A673 (cell line): Measurements from ENCODE around the gene GOSR1. TPM values are rescaled to one million over a fixed set of nuclear protein-coding genes. Genes with fewer than 3 reads are reported as not detected.
"Not testable (repeated sequence)": the region's sequence is repeated elsewhere in the genome, so short reads cannot be mapped to it uniquely, and the experiment has no call there.

Experiments used
- BruUV-seq: library from RNA; stranded (reverse); fragments of 400-500 nt; replicated peaks from 2 replicates; lab custom pipeline; 2021; lab: Mats Ljungman, UMichigan
- CTCF ChIA-PET: fragments of 300-600 bp; sonication (Branson Sonifier 250); formaldehyde crosslinking; loops from one replicate; lab custom pipeline; 2022; ENCODE audit warnings: antibody characterized with exemption; lab: Charles Lee
- POLR2A ChIA-PET: fragments of 300-600 bp; sonication (Branson Sonifier 250); formaldehyde crosslinking; loops from one replicate; lab custom pipeline; 2022; ENCODE audit warnings: antibody characterized with exemption; ENCODE audit not compliant: low non-redundant PET; lab: Charles Lee
- DNase-seq: peaks from one replicate; pipeline ENCODE4 v3.0.0-alpha.2; 2015; ENCODE audit warnings: low spot score
- H3K27ac ChIP-seq: fragments of 200-600 bp; sonication (generic); 2 replicates; pipeline ENCODE4 v1.5.1; 2016; ENCODE audit warnings: mixed run types, low read depth, mild to moderate bottlenecking, mixed read lengths, antibody characterized with exemption, low read length; ENCODE audit not compliant: poor library complexity, severe bottlenecking
- H3K27me3 ChIP-seq: fragments of 200-600 bp; sonication (generic); replicated peaks from 2 replicates; pipeline ENCODE4 v1.6.1; 2017; ENCODE audit warnings: mixed run types, low read depth, mild to moderate bottlenecking, mixed read lengths, antibody characterized with exemption, low read length; ENCODE audit not compliant: insufficient read depth, poor library complexity
- H3K36me3 ChIP-seq: fragments of 200-600 bp; sonication (generic); 2 replicates; pipeline ENCODE4 v1.6.1; 2016; ENCODE audit warnings: mixed run types, mild to moderate bottlenecking, mixed read lengths, antibody characterized with exemption, low read length; ENCODE audit not compliant: insufficient read depth, poor library complexity, severe bottlenecking
- H3K4me1 ChIP-seq: fragments of 200-600 bp; sonication (generic); 2 replicates; pipeline ENCODE4 v1.6.1; 2017; ENCODE audit warnings: mixed run types, mild to moderate bottlenecking, mixed read lengths, antibody characterized with exemption, low read length; ENCODE audit not compliant: insufficient read depth, poor library complexity, severe bottlenecking
- H3K4me3 ChIP-seq: fragments of 200-600 bp; sonication (generic); 2 replicates; pipeline ENCODE4 v1.5.1; 2016; ENCODE audit warnings: low read depth, mixed run types, mild to moderate bottlenecking, mixed read lengths, low read length; ENCODE audit not compliant: poor library complexity, severe bottlenecking
- H3K9me3 ChIP-seq: fragments of 200-600 bp; sonication (generic); 2 replicates; pipeline ENCODE4 v1.6.1; 2016; ENCODE audit warnings: mixed run types, low read depth, mild to moderate bottlenecking, mixed read lengths, antibody characterized with exemption, low read length; ENCODE audit not compliant: poor library complexity, severe bottlenecking
- CTCF ChIP-seq: fragments of 300-800, 200-600 bp; sonication (generic); conservative IDR thresholded peaks from 2 replicates; pipeline ENCODE4 v1.5.1; 2017; ENCODE audit warnings: low read depth, mild to moderate bottlenecking, antibody characterized with exemption, low read length, moderate library complexity, mixed read lengths
- EZH2 ChIP-seq: fragments of 200-600 bp; sonication (generic); IDR thresholded peaks from 2 replicates; pipeline ENCODE4 v1.6.1; 2017; ENCODE audit warnings: borderline replicate concordance, low read depth, mild to moderate bottlenecking, mixed read lengths, antibody characterized with exemption, low read length; ENCODE audit not compliant: poor library complexity, severe bottlenecking
- intact Hi-C: fragments of 100-400 bp; cut with micrococcal nuclease; formaldehyde crosslinking; loops from one replicate; pipeline ENCODE4 v1.10.0; 2022; ENCODE audit not compliant: unreplicated experiment
- total RNA-seq: library from RNA; stranded (reverse); gene quantifications from 2 replicates; pipeline ENCODE4 v1.2.3, GENCODE V29; 2021

The GOSR1 gene
- total RNA-seq, 1 experiment from 2014 or later = 69.1 TPM

- CTCF ChIA-PET = no interaction called here
- H3K27ac ChIP-seq = no peak overlapping the region
- BruUV-seq = no TSS peak
- no peak overlapping the region for H3K4me3 ChIP-seq
- H3K36me3 ChIP-seq = peaks cover 23% of the 10 kb centered on the region
- intact Hi-C loops = no loop called here
- DNase-seq = no peak
- TF ChIP-seq EZH2 = no peak
- no peak for TF ChIP-seq CTCF
- no peaks in the 10 kb centered on the region for H3K27me3 ChIP-seq
- H3K4me1 ChIP-seq = peaks cover 7% of the 10 kb centered on the region
- POLR2A ChIA-PET = no interaction called here
- H3K9me3 ChIP-seq = no peaks in the 10 kb centered on the region
Measured at GRCh38 chr17:30521766-30522165, 44.6 kb downstream of the GOSR1 start.

- H3K27me3 ChIP-seq, CTCF ChIA-PET, intact Hi-C loops, BruUV-seq, H3K9me3 ChIP-seq, H3K4me3 ChIP-seq, H3K27ac ChIP-seq, POLR2A ChIA-PET, H3K4me1 ChIP-seq, DNase-seq: not testable (repeated sequence)
- H3K36me3 ChIP-seq = peaks cover 18% of the 10 kb centered on the region
Measured at GRCh38 chr17:30523236-30523635, 46.0 kb downstream of the GOSR1 start.

GRCh38 chr17:30524847-30525246 lies 47.6 kb downstream of the GOSR1 start:
- no peak for TF ChIP-seq CTCF
- Histone ChIP-seq H3K27me3 (no peaks in the 10 kb centered on the region), H3K4me3 (no peak overlapping the region), H3K36me3 (peaks cover 18% of the 10 kb centered on the region), H3K27ac (no peak overlapping the region), H3K9me3 (no peaks in the 10 kb centered on the region), H3K4me1 (peaks cover 7% of the 10 kb centered on the region)
- no TSS peak for BruUV-seq
- CTCF ChIA-PET = no interaction called here
- POLR2A ChIA-PET = no interaction called here
- no peak for DNase-seq
- intact Hi-C loops = no loop called here

GRCh38 chr17:30526401-30526800 lies 49.2 kb downstream of the GOSR1 start:
- POLR2A ChIA-PET = no interaction called here
- no TSS peak for BruUV-seq
- no peak overlapping the region for H3K4me3 ChIP-seq
- no peak overlapping the region for H3K27ac ChIP-seq
- H3K9me3 ChIP-seq = no peaks in the 10 kb centered on the region
- CTCF ChIA-PET = no interaction called here
- intact Hi-C loops = no loop called here
- H3K4me1 ChIP-seq = no peaks in the 10 kb centered on the region
- H3K36me3 ChIP-seq = peaks cover 11% of the 10 kb centered on the region
- no peak for TF ChIP-seq EZH2
- TF ChIP-seq CTCF = no peak
- DNase-seq = no peak
- no peaks in the 10 kb centered on the region for H3K27me3 ChIP-seq

- POLR2A ChIA-PET, CTCF ChIA-PET: not testable (repeated sequence)
Measured at GRCh38 chr17:30528701-30529100, 51.5 kb downstream of the GOSR1 start.

More at GRCh38 chr17:30528701-30529100, 51.5 kb downstream of the GOSR1 start:
- H3K4me1 ChIP-seq, H3K36me3 ChIP-seq, BruUV-seq, H3K9me3 ChIP-seq, DNase-seq, H3K4me3 ChIP-seq, H3K27ac ChIP-seq, H3K27me3 ChIP-seq, intact Hi-C loops: not testable (repeated sequence)
